ENCODE results near the gene SLC22A9. TPM values are rescaled to one million over a fixed set of nuclear protein-coding genes. Genes with fewer than 3 reads are reported as not detected.
"Not testable (repeated sequence)": the region's sequence is repeated elsewhere in the genome, so short reads cannot be mapped to it uniquely, and the experiment has no call there.

SLC22A9 gene
- not detected in 2 replicates for total RNA-seq

- intact Hi-C loops (cut with micrococcal nuclease), result loop anchor here (10.0 kb wide), 1 partner anchor 65 kb away; no protein-coding TSS in a partner anchor
Observed at GRCh38 chr11:63369165-63369970, at the start of gene SLC22A9. Gene SLC22A9 (plus strand): TSS chr11:63369785. CDS start chr11:63370057, 272 bp downstream.

DNA sequence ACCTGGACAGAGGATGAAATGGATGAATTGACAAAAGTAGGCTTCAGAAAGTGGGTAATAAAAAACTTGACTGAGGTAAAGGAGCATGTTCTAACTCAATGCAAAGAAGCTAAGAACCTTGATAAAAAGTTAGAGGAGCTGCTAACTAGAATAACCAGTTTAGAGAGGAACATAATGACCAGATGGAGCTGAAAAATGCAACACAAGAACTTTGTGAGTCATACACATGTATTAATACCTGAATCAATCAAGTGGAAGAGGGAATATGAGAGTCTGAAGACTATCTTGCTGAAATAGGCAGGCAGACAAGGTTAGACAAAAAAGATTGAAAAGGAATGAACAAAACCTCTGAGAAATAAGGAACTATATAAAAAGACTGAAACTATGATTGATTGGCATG, 47.9 kb upstream of the SLC22A9 start:
- intact Hi-C loops (cut with micrococcal nuclease), result no loop called here

DNA sequence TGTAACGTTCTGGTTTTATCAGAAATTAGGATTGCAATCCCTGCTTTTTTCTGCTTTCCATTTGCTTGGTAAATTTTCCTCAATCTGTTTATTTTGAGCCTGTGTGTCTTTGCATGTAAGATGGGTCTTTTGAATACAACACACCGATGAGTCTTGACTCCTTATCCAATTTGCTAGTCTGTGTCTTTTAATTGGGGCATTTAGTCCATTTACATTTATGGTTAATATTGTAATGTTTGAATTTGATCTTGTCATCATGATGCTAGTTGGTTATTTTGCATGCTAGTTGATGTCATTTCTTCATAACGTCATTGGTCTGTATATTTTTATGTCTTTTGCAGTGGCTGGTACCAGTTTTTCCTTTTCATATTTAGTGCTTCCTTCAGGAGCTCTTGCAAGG, 34.5 kb upstream of the SLC22A9 start:
- intact Hi-C loops (cut with micrococcal nuclease), result not testable (repeated sequence)

GRCh38 chr11:63337070-63337469, 32.5 kb upstream of the SLC22A9 start:
- intact Hi-C loops (cut with micrococcal nuclease), result no loop called here

GRCh38 chr11:63343130-63343529, 26.5 kb upstream of the SLC22A9 start:
- intact Hi-C loops (cut with micrococcal nuclease), result no loop called here

- intact Hi-C loops (cut with micrococcal nuclease), result no loop called here
Observed at GRCh38 chr11:63352144-63352543, 17.4 kb upstream of the SLC22A9 start.

- intact Hi-C loops (cut with micrococcal nuclease), result loop anchor here (10.0 kb wide), 1 partner anchor 57 kb away; no protein-coding TSS in a partner anchor
Observed at GRCh38 chr11:63362196-63362793, 7.3 kb upstream of the SLC22A9 start.

DNA sequence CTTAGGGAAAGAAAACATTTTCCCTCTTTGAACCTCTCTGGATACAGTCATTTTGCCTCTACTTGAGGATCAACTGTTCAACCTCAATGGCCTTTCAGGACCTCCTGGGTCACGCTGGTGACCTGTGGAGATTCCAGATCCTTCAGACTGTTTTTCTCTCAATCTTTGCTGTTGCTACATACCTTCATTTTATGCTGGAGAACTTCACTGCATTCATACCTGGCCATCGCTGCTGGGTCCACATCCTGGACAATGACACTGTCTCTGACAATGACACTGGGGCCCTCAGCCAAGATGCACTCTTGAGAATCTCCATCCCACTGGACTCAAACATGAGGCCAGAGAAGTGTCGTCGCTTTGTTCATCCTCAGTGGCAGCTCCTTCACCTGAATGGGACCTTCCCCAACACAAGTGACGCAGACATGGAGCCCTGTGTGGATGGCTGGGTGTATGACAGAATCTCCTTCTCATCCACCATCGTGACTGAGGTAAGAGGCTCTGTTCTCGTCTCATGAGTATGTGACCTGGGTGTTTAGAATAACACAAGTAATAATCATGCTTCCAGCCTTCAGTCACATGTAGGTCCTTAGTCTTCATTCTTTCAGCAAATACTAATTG, 495 bp downstream of the SLC22A9 start:
- intact Hi-C loops (cut with micrococcal nuclease), result loop anchor here (10.0 kb wide), 1 partner anchor 65 kb away; no protein-coding TSS in a partner anchor

DNA sequence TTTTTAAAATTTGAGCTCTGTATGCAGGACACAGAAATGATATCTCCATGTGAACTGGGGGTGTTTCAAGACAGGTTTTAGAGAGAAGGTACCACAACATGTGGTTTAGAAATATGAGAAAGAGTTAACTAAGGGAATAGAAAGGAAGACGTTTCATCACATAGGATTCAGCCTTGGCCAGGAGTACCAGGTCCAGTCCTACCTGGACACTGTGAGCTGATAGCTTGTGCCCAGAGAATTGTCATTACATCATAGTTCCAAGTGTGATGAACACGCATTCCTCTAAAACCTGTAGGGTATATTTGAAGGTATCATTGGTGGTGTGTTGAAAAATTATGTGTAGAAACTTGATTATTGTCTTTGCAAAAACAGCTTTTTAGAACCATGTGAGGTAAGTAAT, 1.8 kb downstream of the SLC22A9 start:
- intact Hi-C loops (cut with micrococcal nuclease), result no loop called here

GRCh38 chr11:63375434-63375833, 5.8 kb downstream of the SLC22A9 start:
- intact Hi-C loops (cut with micrococcal nuclease), result no loop called here

DNA sequence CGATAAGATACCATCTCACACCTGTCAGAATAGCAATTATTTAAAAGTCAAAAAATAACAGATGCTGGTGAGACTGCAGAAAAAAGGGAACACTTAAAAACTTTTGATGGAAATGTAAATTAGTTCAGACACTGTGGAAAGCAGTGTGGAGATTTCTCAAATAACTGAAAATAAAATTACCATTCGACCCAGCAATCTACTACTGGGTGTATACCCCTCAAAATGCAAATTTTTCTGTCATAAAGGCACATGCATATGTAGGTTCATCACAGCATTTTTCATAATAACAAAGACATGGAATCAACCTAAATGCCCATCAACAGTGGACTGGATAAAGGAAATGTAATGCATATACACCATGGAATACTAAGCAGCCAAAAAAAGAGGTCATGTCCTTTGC, 10.5 kb downstream of the SLC22A9 start:
- intact Hi-C loops (cut with micrococcal nuclease), result no loop called here

GRCh38 chr11:63395697-63396096, 26.1 kb downstream of the SLC22A9 start:
- intact Hi-C loops (cut with micrococcal nuclease), result no loop called here

DNA sequence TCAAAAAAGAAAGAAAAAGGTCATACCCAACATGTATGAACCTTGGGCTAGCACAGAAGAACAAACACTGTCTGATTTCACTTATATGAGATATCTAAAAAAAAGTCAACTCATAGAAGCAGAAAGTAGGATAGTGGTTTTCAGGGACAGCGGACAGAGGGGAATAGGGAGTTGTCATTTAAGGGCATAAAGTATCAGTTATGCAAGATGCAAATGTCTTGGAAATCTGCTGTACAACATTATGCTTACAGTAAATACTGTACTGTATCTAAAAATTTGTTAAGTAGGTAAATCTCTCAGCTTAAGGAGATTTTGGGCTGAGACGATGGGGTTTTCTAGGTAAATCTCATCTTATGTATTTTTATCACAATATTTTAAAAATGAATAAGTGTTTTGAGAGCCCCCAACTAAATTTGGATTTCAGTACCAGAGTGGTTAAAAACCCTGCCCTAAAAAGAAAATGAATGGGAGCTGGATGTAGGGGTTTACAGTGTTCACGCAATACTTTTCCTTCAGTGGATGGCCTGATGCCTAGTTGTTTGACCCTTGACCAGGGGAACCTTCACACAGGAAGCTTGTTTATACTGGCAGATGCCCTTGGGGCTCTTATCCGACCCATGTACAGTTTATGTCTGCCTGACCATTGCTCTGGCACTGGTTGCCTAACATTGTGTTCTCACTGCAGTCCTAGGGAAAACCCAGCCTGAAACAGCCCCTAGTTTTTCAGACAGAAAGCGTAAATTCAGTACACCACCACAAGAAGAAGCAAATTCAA, 34.8 kb downstream of the SLC22A9 start:
- intact Hi-C loops (cut with micrococcal nuclease), result no loop called here

DNA sequence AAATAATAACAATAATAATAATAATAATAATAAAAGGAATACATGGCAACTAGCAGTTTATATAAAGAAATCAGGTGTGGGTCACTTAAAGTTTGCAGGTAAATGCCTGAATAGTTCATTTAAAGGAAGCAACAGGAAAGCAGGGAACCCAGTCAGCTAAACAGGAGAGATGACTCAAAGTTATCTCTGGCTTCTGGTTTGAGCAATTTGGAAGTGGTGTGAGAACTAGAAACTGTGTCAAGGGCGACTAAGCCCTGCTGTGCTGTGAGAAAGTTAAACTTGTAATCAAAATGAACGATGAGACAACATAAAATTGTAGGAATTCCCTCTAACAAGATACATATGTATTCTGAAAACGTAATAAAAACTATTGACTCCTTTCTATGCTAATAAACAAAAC, 35.5 kb downstream of the SLC22A9 start:
- intact Hi-C loops (cut with micrococcal nuclease), result no loop called here

DNA sequence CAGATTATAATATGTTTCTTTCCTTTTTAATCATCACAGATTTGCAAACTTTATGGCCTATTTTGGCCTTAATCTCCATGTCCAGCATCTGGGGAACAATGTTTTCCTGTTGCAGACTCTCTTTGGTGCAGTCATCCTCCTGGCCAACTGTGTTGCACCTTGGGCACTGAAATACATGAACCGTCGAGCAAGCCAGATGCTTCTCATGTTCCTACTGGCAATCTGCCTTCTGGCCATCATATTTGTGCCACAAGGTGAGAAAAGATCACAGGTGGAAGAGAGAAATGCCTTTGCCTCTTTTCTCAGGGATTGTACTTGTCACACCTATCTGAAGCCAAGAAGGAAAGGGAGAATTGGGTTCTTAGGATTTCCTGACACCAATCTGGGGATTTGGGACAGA, 36.9 kb downstream of the SLC22A9 start:
- intact Hi-C loops (cut with micrococcal nuclease), result no loop called here

GRCh38 chr11:63417174-63417852, 47.7 kb downstream of the SLC22A9 start:
- intact Hi-C loops (cut with micrococcal nuclease), result no loop called here

DNA sequence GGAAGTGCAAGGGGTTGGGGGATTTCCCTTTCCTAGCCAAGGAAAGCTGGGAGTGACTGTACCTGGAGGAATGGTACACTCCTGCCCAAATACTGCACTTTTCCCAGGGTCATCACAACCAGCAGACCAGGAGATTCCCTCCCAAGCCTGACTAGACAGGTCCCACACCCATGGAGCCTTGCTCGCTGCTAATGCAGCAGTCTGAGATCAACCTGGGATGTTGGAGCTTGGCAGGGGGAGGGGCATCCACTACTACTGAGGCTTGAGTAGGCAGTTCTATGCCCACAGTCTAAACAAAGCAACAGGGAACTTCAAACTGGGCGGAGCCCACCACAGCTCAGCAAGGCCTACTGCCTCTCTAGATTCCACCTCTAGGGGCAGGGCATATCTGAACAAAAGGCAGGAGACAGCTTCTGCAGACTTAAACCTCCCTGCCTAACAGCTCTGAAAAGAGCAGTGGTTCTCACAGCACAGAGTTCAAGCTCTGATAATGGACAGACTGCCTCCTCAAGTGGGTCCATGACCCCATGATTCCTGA, 58.5 kb downstream of the SLC22A9 start:
- intact Hi-C loops (cut with micrococcal nuclease), result no loop called here

GRCh38 chr11:63430731-63431130, 61.1 kb downstream of the SLC22A9 start:
- intact Hi-C loops (cut with micrococcal nuclease), result not testable (repeated sequence)

DNA sequence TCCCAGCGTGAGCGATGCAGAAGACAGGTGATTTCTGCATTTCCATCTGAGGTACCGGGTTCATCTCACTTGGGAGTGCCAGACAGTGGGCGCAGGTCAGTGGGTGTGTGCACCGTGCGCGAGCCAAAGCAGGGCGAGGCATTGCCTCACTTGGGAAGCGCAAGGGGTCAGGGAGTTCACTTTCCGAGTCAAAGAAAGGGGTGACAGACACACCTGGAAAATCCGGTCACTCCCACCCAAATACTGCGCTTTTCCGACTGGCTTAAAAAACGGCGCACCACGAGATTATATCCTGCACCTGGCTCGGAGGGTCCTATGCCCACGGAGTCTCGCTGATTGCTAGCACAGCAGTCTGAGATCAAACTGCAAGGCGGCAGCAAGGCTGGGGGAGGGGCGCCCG, 65.8 kb downstream of the SLC22A9 start:
- intact Hi-C loops (cut with micrococcal nuclease), result not testable (repeated sequence)

- intact Hi-C loops (cut with micrococcal nuclease), result not testable (repeated sequence)
Observed at GRCh38 chr11:63435831-63436230, 66.2 kb downstream of the SLC22A9 start.

- intact Hi-C loops (cut with micrococcal nuclease), result no loop called here
Observed at GRCh38 chr11:63443714-63444113, 74.1 kb downstream of the SLC22A9 start.

Data from T-helper 1 cell treated with Interleukin-12 subunit alpha and Interleukin-12 subunit beta and Interleukin-4 antibody, amounts not matched to agents 30 ng/mL and 1 ng/mL, for 36 hours (primary cell).